Type B pancreatic cell (in vitro differentiated cells): ENCODE data around the gene GRK5. TPM values are rescaled to one million over a fixed set of nuclear protein-coding genes. Genes with fewer than 3 reads are reported as not detected.
"Not testable (repeated sequence)": the region's sequence is repeated elsewhere in the genome, so short reads cannot be mapped to it uniquely, and the experiment has no call there.

Source experiments
- DNase-seq: peaks from one replicate; pipeline ENCODE4 v3.0.0; 2021; ENCODE audit warnings: mixed read lengths; ENCODE audit not compliant: unreplicated experiment; ENCODE audit errors: extremely low spot score
- H3K27ac Mint-ChIP-seq: 2 replicates; pipeline ENCODE4 v1.8.0; 2021; ENCODE audit warnings: mild to moderate bottlenecking, mixed read lengths
- H3K27me3 Mint-ChIP-seq: 2 replicates; pipeline ENCODE4 v1.8.0; 2021; ENCODE audit warnings: mixed read lengths
- H3K36me3 Mint-ChIP-seq: 2 replicates; pipeline ENCODE4 v1.8.0; 2021; ENCODE audit warnings: mixed read lengths
- H3K4me1 Mint-ChIP-seq: one replicate; pipeline ENCODE4 v1.8.0; 2021; ENCODE audit warnings: mixed read lengths; ENCODE audit not compliant: unreplicated experiment
- H3K4me3 Mint-ChIP-seq: 2 replicates; pipeline ENCODE4 v1.8.0; 2021; ENCODE audit warnings: mild to moderate bottlenecking, mixed read lengths
- H3K9me3 Mint-ChIP-seq: 2 replicates; pipeline ENCODE4 v1.8.0; 2021; ENCODE audit warnings: mixed read lengths
- CTCF ChIP-seq: fragments of 200-600 bp; sonication (generic); conservative IDR thresholded peaks from 2 replicates; pipeline ENCODE4 v1.5.0; 2021; ENCODE audit warnings: antibody characterized with exemption, mild to moderate bottlenecking
- total RNA-seq: library from RNA; stranded (reverse); gene quantifications from 2 replicates; pipeline ENCODE4 v1.2.1, GENCODE V29; 2021; ENCODE audit warnings: low replicate concordance

GRK5 gene
- total RNA-seq, 1 donor from 2014 or later = 24.8 TPM

GRCh38 chr10:119267384-119267783 is 60.0 kb downstream of the GRK5 start:
- H3K4me3 Mint-ChIP-seq = no peak overlapping the region
- no peak for DNase-seq
- TF ChIP-seq CTCF = no peak
- no peaks in the 10 kb centered on the region for H3K27me3 Mint-ChIP-seq
- no peak overlapping the region for H3K27ac Mint-ChIP-seq
- peaks cover 28% of the 10 kb centered on the region for H3K4me1 Mint-ChIP-seq
- H3K9me3 Mint-ChIP-seq = no peaks in the 10 kb centered on the region
- no peaks in the 10 kb centered on the region for H3K36me3 Mint-ChIP-seq

- no peaks in the 10 kb centered on the region for H3K27me3 Mint-ChIP-seq
- DNase-seq = no peak
- no peak overlapping the region for H3K4me3 Mint-ChIP-seq
- H3K4me1 Mint-ChIP-seq = peaks cover 34% of the 10 kb centered on the region
- H3K27ac Mint-ChIP-seq = no peak overlapping the region
- no peak for TF ChIP-seq CTCF
- H3K36me3 Mint-ChIP-seq = no peaks in the 10 kb centered on the region
- H3K9me3 Mint-ChIP-seq = no peaks in the 10 kb centered on the region
These were observed 61.1 kb downstream of the GRK5 start for GRCh38 chr10:119268428-119268827.

GRCh38 chr10:119268871-119269506 is 61.6 kb downstream of the GRK5 start:
- peak overlapping the region; percentile 44 for H3K27ac Mint-ChIP-seq
- H3K9me3 Mint-ChIP-seq = no peaks in the 10 kb centered on the region
- DNase-seq = no peak
- H3K4me3 Mint-ChIP-seq = no peak overlapping the region
- no peaks in the 10 kb centered on the region for H3K36me3 Mint-ChIP-seq
- TF ChIP-seq CTCF = no peak
- peaks cover 35% of the 10 kb centered on the region for H3K4me1 Mint-ChIP-seq
- H3K27me3 Mint-ChIP-seq = no peaks in the 10 kb centered on the region

- no peak for DNase-seq
- Mint-ChIP-seq H3K4me3 (no peak overlapping the region), H3K27me3 (no peaks in the 10 kb centered on the region), H3K4me1 (peaks cover 43% of the 10 kb centered on the region), H3K27ac (peak overlapping the region; percentile 90), H3K36me3 (no peaks in the 10 kb centered on the region), H3K9me3 (no peaks in the 10 kb centered on the region)
- no peak for TF ChIP-seq CTCF
These were observed 62.4 kb downstream of the GRK5 start for GRCh38 chr10:119269737-119270136.

GRCh38 chr10:119270762-119271366 is 63.5 kb downstream of the GRK5 start:
- Mint-ChIP-seq H3K27me3 (no peaks in the 10 kb centered on the region), H3K36me3 (no peaks in the 10 kb centered on the region), H3K27ac (peak overlapping the region; percentile 90), H3K4me3 (peak overlapping the region; percentile 37), H3K4me1 (peaks cover 54% of the 10 kb centered on the region), H3K9me3 (no peaks in the 10 kb centered on the region)
- DNase-seq = no peak
- TF ChIP-seq CTCF = no peak

GRCh38 chr10:119272338-119272734 is 65.0 kb downstream of the GRK5 start:
- H3K4me1 Mint-ChIP-seq = peaks cover 54% of the 10 kb centered on the region
- H3K27me3 Mint-ChIP-seq, H3K4me3 Mint-ChIP-seq, H3K27ac Mint-ChIP-seq, H3K36me3 Mint-ChIP-seq, H3K9me3 Mint-ChIP-seq, DNase-seq: not testable (repeated sequence)
